H1 (cell line): ENCODE data around the gene CTDSP1. TPM values are rescaled to one million over a fixed set of nuclear protein-coding genes. Genes with fewer than 3 reads are reported as not detected.
A peak's percentile ranks its signal among the peaks of the same experiment; 100 is the strongest.

ENCODE experiments used
- CTCF ChIA-PET: fragments of 300-600 bp; sonication (Branson Sonifier 250); formaldehyde crosslinking; loops from one replicate; lab custom pipeline; 2021; ENCODE audit not compliant: partially characterized antibody; lab: Charles Lee
- POLR2A ChIA-PET: fragments of 300-600 bp; sonication (Branson Sonifier 250); formaldehyde crosslinking; loops from one replicate; lab custom pipeline; 2021; ENCODE audit warnings: inconsistent platforms; ENCODE audit not compliant: partially characterized antibody; lab: Charles Lee
- DNase-seq, 2 experiments: peaks; one replicate each; pipeline versions ENCODE4 v3.0.0 to v3.0.0-alpha.2; 2010 to 2022; ENCODE audit warnings: low spot score in 2 of 2, low read depth in 1 of 2, mixed read lengths in 1 of 2
- FAIRE-seq: peaks from 2 replicates; lab custom pipeline; 2011; peaks lifted over from hg19 to GRCh38; lab: Jason Lieb, UNC
- H2AFZ ChIP-seq: 2 replicates; pipeline ENCODE4 v1.8.1; 2012; ENCODE audit warnings: low read length, inconsistent platforms
- H2AK5ac ChIP-seq: 2 replicates; pipeline ENCODE4 v1.6.1; 2013; ENCODE audit warnings: low read depth, low read length
- H2BK120ac ChIP-seq: replicated peaks from 2 replicates; pipeline ENCODE3; 2013; ENCODE audit warnings: low read depth, low read length, inconsistent platforms
- H2BK12ac ChIP-seq: 2 replicates; pipeline ENCODE4 v1.6.1; 2013; ENCODE audit warnings: low read depth, low read length
- H2BK15ac ChIP-seq: 2 replicates; pipeline ENCODE4 v1.6.1; 2013; ENCODE audit warnings: low read length
- H2BK20ac ChIP-seq: 2 replicates; pipeline ENCODE4 v1.6.1; 2013; ENCODE audit warnings: low read length
- H2BK5ac ChIP-seq: 2 replicates; pipeline ENCODE4 v1.6.1; 2013; ENCODE audit warnings: low read depth, low read length
- H3K14ac ChIP-seq: 2 replicates; pipeline ENCODE4 v1.6.1; 2013; ENCODE audit warnings: inconsistent platforms; ENCODE audit not compliant: insufficient read length
- H3K18ac ChIP-seq: 2 replicates; pipeline ENCODE4 v1.6.1; 2013; ENCODE audit warnings: low read length; ENCODE audit errors: extremely low read depth
- H3K23ac ChIP-seq: 2 replicates; pipeline ENCODE4 v1.6.1; 2013; ENCODE audit warnings: inconsistent platforms; ENCODE audit not compliant: insufficient read length
- H3K23me2 ChIP-seq: 2 replicates; pipeline ENCODE4 v1.6.1; 2013; ENCODE audit warnings: low read depth, low read length
- H3K27ac ChIP-seq: 2 replicates; pipeline ENCODE4 v1.6.1; 2011; ENCODE audit warnings: low read depth, low read length, inconsistent platforms
- H3K27me3 ChIP-seq, 4 experiments: replicated peaks in 1 of 4; 1 replicate in 1 of 4; 2 replicates in 3 of 4; pipeline versions ENCODE4 v1.6.1 to v1.8.1; 2011 to 2013; ENCODE audit warnings: low read length in 3 of 4, mild to moderate bottlenecking in 3 of 4, inconsistent platforms in 2 of 4, mixed read lengths in 2 of 4, moderate library complexity in 1 of 4; ENCODE audit not compliant: control insufficient read depth in 3 of 4, insufficient read depth in 3 of 4; ENCODE audit errors: extremely low read depth in 1 of 4
- H3K36me3 ChIP-seq, 4 experiments: 2 replicates each; pipeline versions ENCODE4 v1.6.1 to v1.8.1; 2011 to 2013; ENCODE audit warnings: mild to moderate bottlenecking in 4 of 4, low read length in 3 of 4, moderate library complexity in 2 of 4, control low read depth in 1 of 4, inconsistent platforms in 1 of 4; ENCODE audit not compliant: insufficient read depth in 4 of 4, control insufficient read depth in 2 of 4
- H3K4ac ChIP-seq: replicated peaks from 2 replicates; pipeline ENCODE3; 2013; ENCODE audit warnings: low read length, low read depth, mixed read lengths, inconsistent platforms; ENCODE audit not compliant: insufficient read length
- H3K4me1 ChIP-seq, 4 experiments: replicated peaks in 1 of 4; 1 replicate in 1 of 4; 2 replicates in 3 of 4; pipeline versions ENCODE4 v1.6.1 to v1.8.1; 2011 to 2013; ENCODE audit warnings: low read length in 3 of 4, inconsistent platforms in 2 of 4, mixed read lengths in 1 of 4; ENCODE audit not compliant: insufficient read depth in 4 of 4, control insufficient read depth in 3 of 4
- H3K4me2 ChIP-seq, 2 experiments: 2 replicates each; pipeline versions ENCODE4 v1.6.1 to v1.8.1; 2011 to 2013; ENCODE audit warnings: low read depth in 2 of 2, low read length in 2 of 2, control low read depth in 1 of 2, inconsistent platforms in 1 of 2, mild to moderate bottlenecking in 1 of 2; ENCODE audit not compliant: insufficient read depth in 1 of 2
- H3K4me3 ChIP-seq, 4 experiments: fragments of 200-600, 300-600 bp in 1 of 4; sonication (generic), shearing (Covaris generic), sonication (Bioruptor Twin) in 1 of 4; 2 replicates each; pipeline versions ENCODE4 v1.5.1 to v1.8.1; 2011 to 2016; ENCODE audit warnings: low read length in 4 of 4, low read depth in 3 of 4, control low read depth in 2 of 4, inconsistent platforms in 2 of 4, mild to moderate bottlenecking in 2 of 4, mixed read lengths in 1 of 4, moderate library complexity in 1 of 4; ENCODE audit not compliant: insufficient read depth in 2 of 4; ENCODE audit errors: extremely low read depth in 1 of 4
- H3K56ac ChIP-seq: replicated peaks from 2 replicates; pipeline ENCODE3; 2013; ENCODE audit warnings: low read depth, mild to moderate bottlenecking, mixed read lengths, low read length, inconsistent platforms; ENCODE audit not compliant: insufficient read length
- H3K79me1 ChIP-seq: 2 replicates; pipeline ENCODE4 v1.6.1; 2013; ENCODE audit warnings: low read depth, low read length, control low read depth
- H3K79me2 ChIP-seq, 2 experiments: 2 replicates each; pipeline versions ENCODE4 v1.6.1 to v1.8.1; 2012 to 2013; ENCODE audit warnings: low read length in 2 of 2, mild to moderate bottlenecking in 2 of 2, inconsistent platforms in 1 of 2; ENCODE audit not compliant: insufficient read depth in 2 of 2, control insufficient read depth in 1 of 2
- H3K9ac ChIP-seq, 4 experiments: replicated peaks in 1 of 4; 1 replicate in 1 of 4; 2 replicates in 3 of 4; pipeline versions ENCODE4 v1.6.1 to v1.8.1; 2011 to 2013; ENCODE audit warnings: low read depth in 3 of 4, low read length in 3 of 4, control low read depth in 2 of 4, mild to moderate bottlenecking in 2 of 4, moderate library complexity in 2 of 4, inconsistent platforms in 1 of 4; ENCODE audit errors: extremely low read depth in 1 of 4
- H3K9me3 ChIP-seq, 2 experiments: 2 replicates each; pipeline versions ENCODE4 v1.6.1 to v1.8.1; 2012 to 2013; ENCODE audit warnings: mild to moderate bottlenecking in 2 of 2, moderate library complexity in 2 of 2, control low read depth in 1 of 2, inconsistent platforms in 1 of 2, low read depth in 1 of 2, low read length in 1 of 2, mixed read lengths in 1 of 2; ENCODE audit not compliant: insufficient read depth in 2 of 2
- H4K20me1 ChIP-seq, 2 experiments: replicated peaks in 1 of 2; 2 replicates each; pipeline versions ENCODE3 to v1.8.1; 2011 to 2013; ENCODE audit warnings: inconsistent platforms in 2 of 2, low read length in 2 of 2, mild to moderate bottlenecking in 1 of 2; ENCODE audit not compliant: insufficient read depth in 2 of 2, control insufficient read depth in 1 of 2
- H4K5ac ChIP-seq: 2 replicates; pipeline ENCODE4 v1.6.1; 2013; ENCODE audit warnings: low read length, low read depth, mixed read lengths, inconsistent platforms; ENCODE audit not compliant: insufficient read length
- H4K8ac ChIP-seq: 2 replicates; pipeline ENCODE4 v1.8.0; 2013; ENCODE audit warnings: mild to moderate bottlenecking, moderate library complexity, low read length, inconsistent platforms; ENCODE audit not compliant: insufficient read depth; ENCODE audit errors: extremely low read depth
- H4K91ac ChIP-seq: replicated peaks from 2 replicates; pipeline ENCODE3; 2013; ENCODE audit warnings: low read length, mixed read lengths, inconsistent platforms; ENCODE audit not compliant: insufficient read length
- EP300 ChIP-seq, 2 experiments: IDR thresholded peaks; 1 replicate in 1 of 2; 2 replicates in 1 of 2; pipeline ENCODE4 v1.6.1; 2011 to 2012; ENCODE audit warnings: low read depth in 2 of 2, low read length in 2 of 2, mild to moderate bottlenecking in 2 of 2, borderline replicate concordance in 1 of 2, inconsistent platforms in 1 of 2, moderate library complexity in 1 of 2
- EZH2 ChIP-seq: fragments of 200-600 bp; sonication (generic); IDR thresholded peaks from 2 replicates; pipeline ENCODE4 v1.7.1; 2012; ENCODE audit warnings: low read depth, mild to moderate bottlenecking, moderate library complexity, low read length, inconsistent platforms; ENCODE audit not compliant: severe bottlenecking
- KDM4A ChIP-seq: IDR thresholded peaks from one replicate; pipeline ENCODE4 v1.7.1; 2012; ENCODE audit warnings: low read depth, mild to moderate bottlenecking, moderate library complexity, low read length, inconsistent platforms; ENCODE audit not compliant: severe bottlenecking
- NANOG ChIP-seq: IDR thresholded peaks from 2 replicates; pipeline ENCODE4 v1.6.1; 2011; ENCODE audit warnings: low read length, low read depth, mild to moderate bottlenecking, inconsistent platforms; ENCODE audit not compliant: insufficient read depth, poor library complexity, severe bottlenecking
- SAP30 ChIP-seq: fragments of 300-600 bp; sonication (generic); IDR thresholded peaks from 2 replicates; pipeline ENCODE4 v1.7.1; 2012; ENCODE audit warnings: low read length, moderate library complexity, mild to moderate bottlenecking, inconsistent platforms; ENCODE audit not compliant: insufficient read depth, insufficient replicate concordance
- TAF7 ChIP-seq: optimal IDR thresholded peaks from 2 replicates; pipeline ENCODE3; 2011; ENCODE audit warnings: low read depth, mild to moderate bottlenecking, inconsistent platforms, low read length, moderate library complexity, borderline replicate concordance
- WGBS, 2 experiments: shearing (Covaris generic) in 1 of 2; methylation state at CpG; one replicate each; pipeline versions ENCODE4 v1.1.6 to v1.1.7; 2013 to 2015; ENCODE audit warnings: low lambda C conversion rate in 2 of 2, mixed read lengths in 2 of 2, inconsistent platforms in 1 of 2, low coverage in 1 of 2, missing lambda C conversion rate in 1 of 2; ENCODE audit not compliant: insufficient replicate concordance in 2 of 2, insufficient coverage in 1 of 2, insufficient read length in 1 of 2; ENCODE audit errors: extremely low coverage in 1 of 2, missing lambda C conversion rate in 1 of 2; 5-methylcytosine and 5-hydroxymethylcytosine counted together
- polyA plus RNA-seq, 7 experiments: library from polyadenylated mRNA; depleted of rRNA in 3 of 7; stranded (reverse) in 5 of 7; unstranded in 2 of 7; fragments of >200 nt in 5 of 7; fragments of 200-250 nt in 2 of 7; gene quantifications; 1 replicate in 5 of 7; 2 replicates in 1 of 7; 4 replicates in 1 of 7; pipeline versions ENCODE4 v1.2.1 to v1.2.3, GENCODE V29; 2011 to 2013; ENCODE audit warnings: missing spikeins in 2 of 7, mixed read lengths in 2 of 7
- total RNA-seq: library from RNA; stranded (reverse); fragmentation: NEBNext Ultra II Directional; extraction: Animal tissue kit (Norgen Biotek cat#: 25700); gene quantifications from 2 replicates; pipeline ENCODE4 v1.2.1, GENCODE V29; 2021
- TF ChIP-seq, protein P1 (sequence below): IDR thresholded peaks from 2 replicates; pipeline ENCODE4 v1.6.1; 2012; ENCODE audit warnings: inconsistent platforms

The CTDSP1 gene
- total and polyA plus RNA-seq, 2 of the 8 experiments (the other 6 are each of a cell fraction or from before 2014, with no cell fraction given) = 20.3 to 35.2 TPM

DNA sequence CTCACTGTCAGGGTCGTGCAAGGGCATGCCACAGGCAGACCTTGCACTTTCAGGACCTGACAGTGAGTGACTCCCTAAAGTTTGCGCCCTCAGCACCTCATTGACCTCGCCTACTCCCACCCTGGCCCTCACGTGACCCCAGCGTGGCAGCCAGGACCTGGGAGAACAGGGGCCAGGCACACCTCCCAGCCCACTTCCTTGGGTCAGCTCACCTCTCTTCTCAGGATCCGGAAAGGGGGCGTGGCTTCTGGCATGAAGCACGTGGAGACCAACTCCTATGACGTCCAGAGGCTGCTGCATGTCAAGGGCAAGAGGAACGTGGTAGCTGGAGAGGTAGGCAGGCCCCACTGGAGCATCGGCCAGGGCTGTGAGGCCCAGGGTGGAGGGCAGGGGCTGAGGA lies 28.1 kb downstream of the CTDSP1 start:
- no peak overlapping the region for H2BK120ac ChIP-seq
- no peak overlapping the region for H3K4me3 ChIP-seq
- no peak for TF ChIP-seq EP300 (IDR thresholded peaks at IDR 0.05; ENCODE audit: borderline replicate concordance in 1 of 2, low read depth in 2 of 2, low read length in 2 of 2)
- TF ChIP-seq NANOG = no peak
- TF ChIP-seq TAF7 = no peak
- TF ChIP-seq, protein P1, sequence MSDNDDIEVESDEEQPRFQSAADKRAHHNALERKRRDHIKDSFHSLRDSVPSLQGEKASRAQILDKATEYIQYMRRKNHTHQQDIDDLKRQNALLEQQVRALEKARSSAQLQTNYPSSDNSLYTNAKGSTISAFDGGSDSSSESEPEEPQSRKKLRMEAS = peak; percentile 76
- no peak for TF ChIP-seq SAP30
- no peak for TF ChIP-seq EZH2
- TF ChIP-seq KDM4A = no peak
- TF ChIP-seq, all 59 proteins: peak for 1
- H3K27me3 ChIP-seq = no peaks in the 10 kb centered on the region
- H3K56ac ChIP-seq = no peak overlapping the region
- H3K27ac ChIP-seq = no peak overlapping the region
- H4K8ac ChIP-seq = no peak overlapping the region
- H3K23ac ChIP-seq = no peak overlapping the region
- ChIA-PET POLR2A (interaction anchor here (1.0 to 2.3 kb wide), 2 partner anchors 9 to 40 kb away, joined by 3 to 7 read pairs; partner anchors contain the start of gene VIL1), CTCF (interaction anchor here (0.8 to 1.1 kb wide), 3 partner anchors 9 to 38 kb away, joined by 3 to 4 read pairs (median 3); partner anchors contain the start of gene VIL1)
- no peak overlapping the region for H3K9ac ChIP-seq
- no peaks in the 10 kb centered on the region; the same call in 1 of the 2 replicates for H3K79me1 ChIP-seq
- 82% methylated on average over 11 of the region's 11 CpGs; no CpG with 5 or more reads in 1 of the 2 experiments for WGBS, 2 experiments
- no peak overlapping the region for H3K14ac ChIP-seq
- H3K36me3 ChIP-seq = no peaks in the 10 kb centered on the region
- DNase-seq = no peak
- no peak overlapping the region for H3K4ac ChIP-seq
- no peaks in the 10 kb centered on the region for H4K20me1 ChIP-seq
- no peaks in the 10 kb centered on the region for H3K9me3 ChIP-seq
- H2AFZ ChIP-seq = no peak overlapping the region
- no peak overlapping the region for H2BK15ac ChIP-seq
- peaks cover 0 to 3% (median 0%) of the 10 kb centered on the region in 4 experiments; a peak in 1 of 7 replicates for H3K4me1 ChIP-seq
- no peak overlapping the region for H2BK20ac ChIP-seq
- H3K23me2 ChIP-seq = no peaks in the 10 kb centered on the region
- FAIRE-seq = no peak
- no peak overlapping the region for H3K4me2 ChIP-seq
- H4K91ac ChIP-seq = no peak overlapping the region
- H2AK5ac ChIP-seq = no peak overlapping the region
- no peaks in the 10 kb centered on the region for H3K79me2 ChIP-seq
- H3K18ac ChIP-seq = no peak overlapping the region
- no peak overlapping the region for H2BK12ac ChIP-seq
- H2BK5ac ChIP-seq = no peak overlapping the region
- H4K5ac ChIP-seq = no peak overlapping the region
